NCI-H2029 treated with DMSO at 0.1 percent for 48 hours (cell line): ENCODE results near the gene MPZL3.

Experiments used
- DNase-seq: peaks from one replicate; lab custom pipeline; 2025; lab: John Stamatoyannopoulos, UW

The MPZL3 gene

GRCh38 chr11:118251858-118252652, at the start of gene MPZL3:
Gene MPZL3, minus strand, starts transcription at chr11:118252365. Its CDS starts 71 bp downstream, at chr11:118252294.
- peak; percentile 84 for DNase-seq

- no peak for DNase-seq
These were observed 49.5 kb upstream of the MPZL3 start for GRCh38 chr11:118301600-118302195.

- no peak for DNase-seq
These were observed 43.8 kb upstream of the MPZL3 start for GRCh38 chr11:118295815-118296454.

GRCh38 chr11:118295199-118295598, 43.0 kb upstream of the MPZL3 start:
- no peak for DNase-seq

GRCh38 chr11:118294053-118294452, 41.9 kb upstream of the MPZL3 start:
- no peak for DNase-seq

- DNase-seq = no peak
These were observed 39.4 kb upstream of the MPZL3 start for GRCh38 chr11:118291477-118292135.

- no peak for DNase-seq
These were observed 38.8 kb upstream of the MPZL3 start for GRCh38 chr11:118290923-118291322.

- DNase-seq = no peak
These were observed 37.2 kb upstream of the MPZL3 start for GRCh38 chr11:118289401-118289800.

GRCh38 chr11:118287006-118287405, 34.8 kb upstream of the MPZL3 start:
- DNase-seq = no peak

- no peak for DNase-seq
These were observed 34.4 kb upstream of the MPZL3 start for GRCh38 chr11:118286545-118286944.

GRCh38 chr11:118283756-118284350, 31.7 kb upstream of the MPZL3 start:
- DNase-seq = no peak

GRCh38 chr11:118283037-118283636, 31.0 kb upstream of the MPZL3 start:
- DNase-seq = no peak

- no peak for DNase-seq
These were observed 30.4 kb upstream of the MPZL3 start for GRCh38 chr11:118282606-118283005.

- no peak for DNase-seq
These were observed 29.1 kb upstream of the MPZL3 start for GRCh38 chr11:118281284-118281683.

- no peak for DNase-seq
These were observed 25.1 kb upstream of the MPZL3 start for GRCh38 chr11:118277312-118277711.

- no peak for DNase-seq
These were observed 24.3 kb upstream of the MPZL3 start for GRCh38 chr11:118276422-118276821.

GRCh38 chr11:118275176-118275575, 23.0 kb upstream of the MPZL3 start:
- no peak for DNase-seq

GRCh38 chr11:118274186-118274585, 22.0 kb upstream of the MPZL3 start:
- DNase-seq = no peak

GRCh38 chr11:118272001-118272400, 19.8 kb upstream of the MPZL3 start:
- no peak for DNase-seq

GRCh38 chr11:118267486-118267885, 15.3 kb upstream of the MPZL3 start:
- no peak for DNase-seq

- no peak for DNase-seq
These were observed 13.8 kb upstream of the MPZL3 start for GRCh38 chr11:118265954-118266353.
